K562 treated with DMSO at 1 percent for 12 hours (cell line): ENCODE measurements around the gene AMY1B. TPM values are rescaled to one million over a fixed set of nuclear protein-coding genes. Genes with fewer than 3 reads are reported as not detected.

Experiments used
- total RNA-seq: library from RNA; unstranded; fragments of 300-600 nt; gene quantifications from 2 replicates; pipeline ENCODE4 v1.2.3, GENCODE V29; 2022; ENCODE audit not compliant: insufficient read depth

Gene AMY1B
- not detected in 2 replicates for total RNA-seq

GRCh38 chr1:103696110-103696509 lies at the start of gene AMY1B:
Gene AMY1B (minus strand): TSS chr1:103696210. CDS start chr1:103695639, 571 bp downstream.

DNA sequence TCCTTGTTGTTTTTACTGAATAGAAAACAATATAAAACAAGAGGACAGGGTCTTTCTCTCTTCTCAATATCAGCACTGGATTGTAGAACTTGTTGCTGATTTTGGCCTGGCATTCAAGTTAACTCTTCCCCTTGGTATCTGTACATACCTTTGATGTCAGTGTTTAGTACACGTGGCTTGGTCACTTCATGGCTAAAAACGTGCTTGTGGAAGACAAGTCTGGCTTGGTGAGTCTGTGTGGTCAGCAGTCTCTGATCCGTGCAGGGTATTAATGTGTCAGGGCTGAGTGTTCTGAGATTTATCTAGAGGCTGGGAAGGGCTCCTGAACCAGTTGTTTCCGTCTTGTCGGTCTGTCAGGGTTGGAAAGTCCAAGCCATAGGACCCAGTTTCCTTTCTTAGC lies 40.5 kb downstream of the AMY1B start, which contains the start of gene AMY1A:
Gene AMY1A, plus strand, starts transcription at position 301 of the 400 bp plus-strand sequence. CDS start 571 bp downstream, outside the sequence.

Other genes starting within 250 kb of the AMY1B start
- 2.9 and 17.0 TPM in 2 replicates for gene RNPC3, start 170.5 kb downstream of the AMY1B start, total RNA-seq
- 1.2 and 3.2 TPM in 2 replicates for gene AMY2B, start 124.6 kb downstream of the AMY1B start, total RNA-seq
- not detected in 2 replicates for gene AMY2A, start 78.8 kb downstream of the AMY1B start, total RNA-seq
- not detected in 2 replicates for gene AMY1A, start 40.5 kb downstream of the AMY1B start, total RNA-seq
- gene AMY1C, start 53.7 kb upstream of the AMY1B start, total RNA-seq: not detected in 2 replicates